Measurements from ENCODE around the gene LYSMD2. TPM values are rescaled to one million over a fixed set of nuclear protein-coding genes. Genes with fewer than 3 reads are reported as not detected.

The LYSMD2 gene
- 16.5 and 19.3 TPM in 2 replicates for total RNA-seq (2014; rRNA removed; shearing (Covaris generic))
- polyA plus RNA-seq (2015; cell fraction: cytosol; rRNA removed), result 13.7 and 14.0 TPM in 2 replicates
- polyA plus RNA-seq (2015; cell fraction: nucleus; rRNA removed), result 6.2 and 9.9 TPM in 2 replicates

GRCh38 chr15:51737522-51738305 is at the start of gene LYSMD2:
TSS of gene LYSMD2 (minus strand) at chr15:51737655. CDS start at chr15:51737622, 33 bp downstream.
- peak; percentile 51 for DNase-seq (ENCODE audit: low read depth)

GRCh38 chr15:51787130-51787529 is 49.7 kb upstream of the LYSMD2 start:
- peak; percentile 27 for DNase-seq (ENCODE audit: low read depth)

GRCh38 chr15:51783967-51784366 is 46.5 kb upstream of the LYSMD2 start:
- no peak for DNase-seq (ENCODE audit: low read depth)

GRCh38 chr15:51782357-51782896 is 45.0 kb upstream of the LYSMD2 start:
- DNase-seq (ENCODE audit: low read depth), result peak; percentile 30

- DNase-seq (ENCODE audit: low read depth), result no peak
Observed at GRCh38 chr15:51781506-51781905, 44.1 kb upstream of the LYSMD2 start.

- no peak for DNase-seq (ENCODE audit: low read depth)
Observed at GRCh38 chr15:51780636-51781035, 43.2 kb upstream of the LYSMD2 start.

- DNase-seq (ENCODE audit: low read depth), result peak; percentile 65
Observed at GRCh38 chr15:51776952-51777569, 39.6 kb upstream of the LYSMD2 start.

GRCh38 chr15:51775967-51776816 is 38.7 kb upstream of the LYSMD2 start:
- peak; percentile 46 for DNase-seq (ENCODE audit: low read depth)

GRCh38 chr15:51774916-51775315 is 37.5 kb upstream of the LYSMD2 start:
- no peak for DNase-seq (ENCODE audit: low read depth)

GRCh38 chr15:51771773-51772172 is 34.3 kb upstream of the LYSMD2 start:
- DNase-seq (ENCODE audit: low read depth), result no peak

- no peak for DNase-seq (ENCODE audit: low read depth)
Observed at GRCh38 chr15:51770902-51771301, 33.4 kb upstream of the LYSMD2 start.

- no peak for DNase-seq (ENCODE audit: low read depth)
Observed at GRCh38 chr15:51768018-51768417, 30.6 kb upstream of the LYSMD2 start.

GRCh38 chr15:51766341-51766740 is 28.9 kb upstream of the LYSMD2 start:
- DNase-seq (ENCODE audit: low read depth), result no peak

- no peak for DNase-seq (ENCODE audit: low read depth)
Observed at GRCh38 chr15:51765751-51766150, 28.3 kb upstream of the LYSMD2 start.

GRCh38 chr15:51760805-51761204 is 23.4 kb upstream of the LYSMD2 start:
- no peak for DNase-seq (ENCODE audit: low read depth)

- peak; percentile 60 for DNase-seq (ENCODE audit: low read depth)
Observed at GRCh38 chr15:51759557-51760070, 22.2 kb upstream of the LYSMD2 start.

GRCh38 chr15:51758645-51759044 is 21.2 kb upstream of the LYSMD2 start:
- DNase-seq (ENCODE audit: low read depth), result peak; percentile 64

- DNase-seq (ENCODE audit: low read depth), result no peak
Observed at GRCh38 chr15:51757450-51757849, 20.0 kb upstream of the LYSMD2 start.

GRCh38 chr15:51756482-51756881 is 19.0 kb upstream of the LYSMD2 start:
- DNase-seq (ENCODE audit: low read depth), result no peak

GRCh38 chr15:51755790-51756189 is 18.3 kb upstream of the LYSMD2 start:
- no peak for DNase-seq (ENCODE audit: low read depth)

- DNase-seq (ENCODE audit: low read depth), result no peak
Observed at GRCh38 chr15:51754267-51754666, 16.8 kb upstream of the LYSMD2 start.

Measured in HT1080 (cell line).